G401.6 (cell line): ENCODE results near the gene PHACTR3.

Experiments used
- FAIRE-seq: peaks from 2 replicates; lab custom pipeline; 2012; peaks lifted over from hg19 to GRCh38; lab: Jason Lieb, UNC

The PHACTR3 gene

GRCh38 chr20:59818911-59819310 lies 214.6 kb downstream of the PHACTR3 start:
- no peak for FAIRE-seq

GRCh38 chr20:59819496-59820203 lies 215.3 kb downstream of the PHACTR3 start:
- FAIRE-seq, result no peak

- FAIRE-seq, result no peak
Measured at GRCh38 chr20:59820204-59821041, 216.1 kb downstream of the PHACTR3 start.

GRCh38 chr20:59821201-59821600 lies 216.9 kb downstream of the PHACTR3 start:
- FAIRE-seq, result no peak

GRCh38 chr20:59821788-59822187 lies 217.4 kb downstream of the PHACTR3 start:
- FAIRE-seq, result no peak

- no peak for FAIRE-seq
Measured at GRCh38 chr20:59822291-59823029, 218.1 kb downstream of the PHACTR3 start.

- no peak for FAIRE-seq
Measured at GRCh38 chr20:59823030-59823423, 218.7 kb downstream of the PHACTR3 start.

GRCh38 chr20:59823491-59824259 lies 219.3 kb downstream of the PHACTR3 start:
- FAIRE-seq, result no peak

- no peak for FAIRE-seq
Measured at GRCh38 chr20:59824711-59825562, 220.6 kb downstream of the PHACTR3 start.

GRCh38 chr20:59825563-59825920 lies 221.2 kb downstream of the PHACTR3 start:
- no peak for FAIRE-seq

- no peak for FAIRE-seq
Measured at GRCh38 chr20:59825944-59826759, 221.8 kb downstream of the PHACTR3 start.

GRCh38 chr20:59827138-59828056 lies 223.1 kb downstream of the PHACTR3 start:
- FAIRE-seq, result no peak

GRCh38 chr20:59828125-59829053 lies 224.0 kb downstream of the PHACTR3 start:
- no peak for FAIRE-seq

GRCh38 chr20:59829054-59829785 lies 224.9 kb downstream of the PHACTR3 start:
- no peak for FAIRE-seq

GRCh38 chr20:59829786-59830664 lies 225.7 kb downstream of the PHACTR3 start:
- no peak for FAIRE-seq

- FAIRE-seq, result no peak
Measured at GRCh38 chr20:59830665-59831023, 226.3 kb downstream of the PHACTR3 start.
